ENCODE measurements around the gene DIPK2B.

DIPK2B gene

DNA sequence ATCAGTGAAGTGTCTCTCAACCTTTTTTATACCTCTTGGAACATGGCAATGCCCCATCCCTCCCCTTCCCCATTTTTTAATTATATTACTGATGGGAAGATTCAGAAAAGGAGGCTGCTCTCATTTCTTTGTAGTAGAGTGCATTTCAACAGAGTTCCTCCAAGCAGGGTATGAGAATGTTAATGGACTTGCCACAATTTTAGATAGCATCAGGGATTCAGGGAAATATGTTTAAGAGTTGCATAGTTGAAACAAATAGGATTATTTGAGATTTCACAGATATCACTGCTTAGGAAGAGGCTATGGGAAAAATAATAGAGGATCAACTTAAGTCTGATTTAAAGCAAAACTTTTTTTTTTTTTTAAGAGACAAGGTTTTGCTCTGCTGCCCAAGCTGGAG, 46.2 kb downstream of the DIPK2B start:
- no peak overlapping the region for H3K4me3 ChIP-seq (ENCODE audit: low read depth in 1 of 2, low read length in 2 of 2)
- no peak overlapping the region for H3K27ac ChIP-seq (ENCODE audit: low read length)
- H3K4me1 ChIP-seq (ENCODE audit: control insufficient read depth in 1 of 2, insufficient read depth in 2 of 2, low read length in 2 of 2): no peaks in the 10 kb centered on the region
- H3K36me3 ChIP-seq (ENCODE audit: control insufficient read depth in 1 of 2, insufficient read depth in 2 of 2, low read length in 2 of 2): no peaks in the 10 kb centered on the region
- H3K27me3 ChIP-seq (ENCODE audit: low read depth, low read length): no peaks in the 10 kb centered on the region
- H3K9me3 ChIP-seq (ENCODE audit: control insufficient read depth in 1 of 2, low read length in 2 of 2): no peaks in the 10 kb centered on the region

DNA sequence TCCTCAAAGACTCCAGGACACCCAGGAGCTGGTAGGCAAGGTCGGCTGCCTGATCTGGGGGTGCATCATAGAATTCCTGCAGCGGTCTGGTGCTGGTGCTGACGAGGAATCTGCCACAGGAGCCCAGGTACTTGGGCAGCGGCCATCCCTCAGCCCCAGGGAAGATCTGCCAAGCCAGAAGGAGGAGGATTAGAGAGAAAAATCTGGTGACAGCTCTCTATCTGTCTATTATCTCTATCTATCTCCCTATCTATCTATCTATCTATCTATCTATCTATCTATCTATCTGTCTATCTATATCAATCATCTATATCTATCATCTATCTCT, 46.7 kb downstream of the DIPK2B start:
- H3K4me3 ChIP-seq (ENCODE audit: low read depth in 1 of 2, low read length in 2 of 2): no peak overlapping the region
- H3K9me3 ChIP-seq (ENCODE audit: control insufficient read depth in 1 of 2, low read length in 2 of 2): no peaks in the 10 kb centered on the region
- no peaks in the 10 kb centered on the region for H3K27me3 ChIP-seq (ENCODE audit: low read depth, low read length)
- H3K27ac ChIP-seq (ENCODE audit: low read length): no peak overlapping the region
- H3K4me1 ChIP-seq (ENCODE audit: control insufficient read depth in 1 of 2, insufficient read depth in 2 of 2, low read length in 2 of 2): no peaks in the 10 kb centered on the region
- no peaks in the 10 kb centered on the region for H3K36me3 ChIP-seq (ENCODE audit: control insufficient read depth in 1 of 2, insufficient read depth in 2 of 2, low read length in 2 of 2)

Measured in muscle layer of duodenum (tissue), 2 donors.